Mesendoderm (in vitro differentiated cells): Measurements from ENCODE around the gene LENEP.

Source experiments
- DNase-seq: peaks from one replicate; pipeline ENCODE4 v3.0.0; 2013
- H2AK5ac ChIP-seq: 2 replicates; pipeline ENCODE4 v1.6.1; 2013; ENCODE audit warnings: low read length, inconsistent platforms
- H2BK120ac ChIP-seq: 2 replicates; pipeline ENCODE4 v1.6.1; 2013; ENCODE audit warnings: low read depth, mild to moderate bottlenecking, low read length, moderate library complexity, mixed read lengths
- H2BK15ac ChIP-seq: replicated peaks from 2 replicates; pipeline ENCODE4 v1.6.1; 2013; ENCODE audit warnings: low read depth, mild to moderate bottlenecking, moderate library complexity
- H2BK5ac ChIP-seq: 2 replicates; pipeline ENCODE4 v1.6.1; 2013; ENCODE audit warnings: low read length, inconsistent platforms
- H3K18ac ChIP-seq: 2 replicates; pipeline ENCODE4 v1.6.1; 2013; ENCODE audit warnings: mild to moderate bottlenecking, low read length, mixed read lengths
- H3K23ac ChIP-seq: one replicate; pipeline ENCODE4 v1.6.1; 2013; ENCODE audit warnings: low read length
- H3K27ac ChIP-seq: 2 replicates; pipeline ENCODE4 v1.5.1; 2013; ENCODE audit warnings: low read depth, mild to moderate bottlenecking, inconsistent platforms, low read length, moderate library complexity
- H3K27me3 ChIP-seq: 2 replicates; pipeline ENCODE4 v1.6.1; 2013; ENCODE audit warnings: low read length, control low read depth, mild to moderate bottlenecking, inconsistent platforms; ENCODE audit not compliant: insufficient read depth, poor library complexity
- H3K36me3 ChIP-seq: 2 replicates; pipeline ENCODE4 v1.6.1; 2013; ENCODE audit warnings: low read length, inconsistent platforms; ENCODE audit not compliant: control insufficient read depth, insufficient read depth
- H3K4ac ChIP-seq: one replicate; pipeline ENCODE4 v1.6.1; 2013; ENCODE audit warnings: low read depth, mild to moderate bottlenecking, low read length, moderate library complexity
- H3K4me1 ChIP-seq: 2 replicates; pipeline ENCODE4 v1.6.1; 2013; ENCODE audit warnings: low read depth, low read length, inconsistent platforms; ENCODE audit not compliant: control insufficient read depth
- H3K4me2 ChIP-seq: 2 replicates; pipeline ENCODE4 v1.6.1; 2013; ENCODE audit warnings: low read length
- H3K4me3 ChIP-seq: 2 replicates; pipeline ENCODE4 v1.5.1; 2013; ENCODE audit warnings: mild to moderate bottlenecking, low read length
- H3K56ac ChIP-seq: one replicate; pipeline ENCODE4 v1.6.1; 2013; ENCODE audit warnings: low read length
- H3K79me1 ChIP-seq: 2 replicates; pipeline ENCODE4 v1.6.1; 2013; ENCODE audit warnings: low read length, inconsistent platforms
- H3K79me2 ChIP-seq: 2 replicates; pipeline ENCODE4 v1.6.1; 2013; ENCODE audit warnings: mild to moderate bottlenecking, low read length; ENCODE audit not compliant: control insufficient read depth, insufficient read depth
- H3K9ac ChIP-seq: 2 replicates; pipeline ENCODE4 v1.6.1; 2013; ENCODE audit warnings: low read length, inconsistent platforms
- H4K5ac ChIP-seq: one replicate; pipeline ENCODE4 v1.6.1; 2013; ENCODE audit warnings: low read length
- H4K8ac ChIP-seq: one replicate; pipeline ENCODE4 v1.6.1; 2013; ENCODE audit warnings: low read depth, mild to moderate bottlenecking, control low read depth, low read length, moderate library complexity
- WGBS: extraction: QIAGEN DNeasy Blood & Tissue Kit; methylation state at CpG from one replicate; pipeline ENCODE4 v1.1.7; 2013; ENCODE audit warnings: low lambda C conversion rate, missing lambda C conversion rate; ENCODE audit not compliant: insufficient coverage; ENCODE audit errors: extremely low coverage; 5-methylcytosine and 5-hydroxymethylcytosine counted together

LENEP gene

DNA sequence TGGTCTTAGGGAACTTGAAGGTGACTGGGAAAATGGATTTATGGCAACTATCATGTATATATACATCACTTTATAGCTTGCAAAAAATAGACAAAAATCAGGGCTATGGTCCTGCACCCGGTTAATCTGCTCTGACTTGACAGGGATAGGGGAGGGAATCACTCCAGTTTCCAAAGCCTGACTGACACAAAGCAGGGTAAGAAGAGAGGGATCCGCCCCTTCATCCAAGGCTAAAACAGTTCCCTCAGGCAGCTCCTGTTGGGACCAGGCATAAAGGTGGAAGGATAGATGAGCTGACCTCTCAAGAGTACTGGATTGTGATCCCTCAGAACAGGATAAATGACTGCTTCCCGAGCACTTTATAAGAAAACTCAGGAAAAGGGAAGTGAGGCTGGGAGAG, 38.8 kb upstream of the LENEP start:
- Histone ChIP-seq H2AK5ac (no peak overlapping the region), H2BK5ac (no peak overlapping the region), H4K5ac (no peak overlapping the region), H3K27me3 (no peaks in the 10 kb centered on the region), H3K36me3 (no peaks in the 10 kb centered on the region), H3K27ac (no peak overlapping the region), H3K79me2 (no peaks in the 10 kb centered on the region), H4K8ac (no peak overlapping the region), H3K18ac (no peak overlapping the region), H3K23ac (no peak overlapping the region), H3K4me3 (no peak overlapping the region), H3K4ac (no peak overlapping the region), H3K56ac (no peak overlapping the region), H2BK120ac (no peak overlapping the region), H3K4me2 (no peak overlapping the region), H3K4me1 (peaks cover 7% of the 10 kb centered on the region), H3K79me1 (peaks cover 4% of the 10 kb centered on the region), H2BK15ac (no peak overlapping the region), H3K9ac (no peak overlapping the region)
- DNase-seq = no peak
- no CpG with 5 or more reads among the region's 3 CpGs for WGBS

DNA sequence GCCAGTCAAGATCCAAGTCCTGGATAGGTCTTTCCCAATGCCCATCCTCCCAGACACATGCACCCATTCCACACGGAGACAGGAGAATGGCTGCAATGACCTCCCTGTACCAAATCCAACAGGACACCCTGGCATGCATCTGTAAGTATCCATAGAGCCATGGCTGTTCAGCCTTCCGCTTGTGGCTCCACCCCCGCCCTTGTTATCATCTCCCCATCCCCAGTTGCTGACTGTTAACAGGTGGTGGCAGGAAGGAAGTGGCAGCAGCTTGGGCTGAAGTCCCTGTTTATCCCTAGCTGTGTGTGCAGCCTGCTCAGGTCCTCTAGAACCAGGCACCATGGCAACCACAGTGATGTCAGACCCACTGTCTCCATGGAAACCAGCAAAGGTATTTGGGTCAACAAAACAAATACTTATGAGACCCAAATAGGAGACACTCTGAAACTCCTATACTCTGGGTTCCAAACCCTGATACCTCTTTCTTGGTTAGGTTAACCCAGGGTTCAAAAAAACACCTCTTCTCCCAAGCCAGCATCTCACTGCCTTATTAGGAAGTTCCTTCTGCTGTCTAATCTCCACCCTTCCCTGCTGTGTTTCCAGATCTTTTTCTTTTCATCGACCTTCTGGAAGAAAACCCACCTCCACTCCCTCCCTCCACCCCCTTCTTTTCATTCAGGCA, 38.2 kb upstream of the LENEP start:
- no peak overlapping the region for H2BK120ac ChIP-seq
- no peaks in the 10 kb centered on the region for H3K79me2 ChIP-seq
- no peaks in the 10 kb centered on the region for H3K36me3 ChIP-seq
- no peak overlapping the region for H2BK5ac ChIP-seq
- no peak overlapping the region for H3K4ac ChIP-seq
- DNase-seq = peak; percentile 95
- H3K4me2 ChIP-seq = peak overlapping the region; percentile 90
- H4K8ac ChIP-seq = no peak overlapping the region
- peaks cover 4% of the 10 kb centered on the region for H3K79me1 ChIP-seq
- no peak overlapping the region for H3K56ac ChIP-seq
- no peak overlapping the region for H2BK15ac ChIP-seq
- H3K23ac ChIP-seq = no peak overlapping the region
- no peak overlapping the region for H4K5ac ChIP-seq
- H3K27ac ChIP-seq = peak overlapping the region; percentile 86
- peak overlapping the region; percentile 85 for H3K9ac ChIP-seq
- no peak overlapping the region for H3K18ac ChIP-seq
- peaks cover 7% of the 10 kb centered on the region for H3K4me1 ChIP-seq
- no CpG with 5 or more reads among the region's 4 CpGs for WGBS
- no peaks in the 10 kb centered on the region for H3K27me3 ChIP-seq
- H3K4me3 ChIP-seq = peak overlapping the region; percentile 67
- H2AK5ac ChIP-seq = no peak overlapping the region

DNA sequence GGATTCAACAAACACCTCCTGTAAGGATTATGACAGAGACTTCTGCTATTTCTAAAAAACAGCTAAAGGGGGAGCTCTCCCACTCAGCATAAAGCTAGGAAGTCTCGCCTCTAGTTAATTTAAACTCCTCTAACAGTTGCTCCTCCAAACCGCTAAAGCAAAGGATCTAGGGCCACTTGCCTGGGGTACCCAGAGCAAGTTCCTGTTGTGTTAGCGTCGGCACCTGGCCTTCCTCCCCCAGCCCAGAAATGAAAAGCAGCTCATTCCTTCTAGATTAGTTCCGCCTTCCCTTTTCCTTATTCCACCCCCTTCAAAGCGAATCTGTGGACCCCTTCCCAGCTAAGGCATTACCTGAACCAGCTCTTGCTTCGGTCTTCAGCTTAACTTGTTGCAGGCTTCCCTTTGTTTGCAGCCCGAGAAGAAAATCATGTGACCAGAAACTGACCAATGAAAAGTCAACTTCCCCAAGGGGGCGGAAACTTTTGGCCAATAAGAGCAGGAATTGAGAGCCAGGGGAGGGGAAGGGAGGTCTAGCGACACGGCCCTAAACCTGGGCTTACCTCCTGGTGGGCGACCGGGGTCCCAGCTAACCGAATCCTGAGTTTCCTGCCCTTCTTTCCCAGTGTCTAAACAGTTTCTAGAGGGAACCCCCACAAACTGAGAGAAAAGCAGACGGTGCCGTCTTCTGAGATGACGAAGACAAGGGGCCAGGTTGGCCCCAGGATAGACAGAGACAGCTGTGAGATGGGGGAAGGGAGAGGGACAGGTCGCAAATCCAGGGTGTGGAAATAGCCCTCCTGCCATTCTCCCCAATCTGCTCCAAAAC, 37.5 kb upstream of the LENEP start, which contains the start of gene PBXIP1:
Gene PBXIP1, minus strand, starts transcription at position 382 of the 826 bp plus-strand sequence. CDS start 2,378 bp downstream, outside the sequence.
- Histone ChIP-seq H3K4ac (no peak within 1 kb of the TSS), H2BK15ac (no peak within 1 kb of the TSS), H3K79me2 (peaks cover 6% of the 10 kb centered on the region), H2BK5ac (peak within 1 kb of the TSS; percentile 63), H4K8ac (peak within 1 kb of the TSS; percentile 31), H3K27ac (peak within 1 kb of the TSS; percentile 86), H3K27me3 (no peaks in the 10 kb centered on the region), H2AK5ac (no peak within 1 kb of the TSS), H3K4me1 (peaks cover 11% of the 10 kb centered on the region), H3K18ac (peak within 1 kb of the TSS; percentile 21), H4K5ac (no peak within 1 kb of the TSS), H3K4me2 (peak within 1 kb of the TSS; percentile 93), H3K56ac (peak within 1 kb of the TSS; percentile 89), H3K9ac (peak within 1 kb of the TSS; percentile 85), H3K4me3 (peak within 1 kb of the TSS; percentile 67), H2BK120ac (no peak within 1 kb of the TSS), H3K36me3 (no peaks in the 10 kb centered on the region), H3K79me1 (peaks cover 7% of the 10 kb centered on the region), H3K23ac (peak within 1 kb of the TSS; percentile 33)
- DNase-seq = peak; percentile 99
- WGBS = no CpG with 5 or more reads among the region's 18 CpGs

DNA sequence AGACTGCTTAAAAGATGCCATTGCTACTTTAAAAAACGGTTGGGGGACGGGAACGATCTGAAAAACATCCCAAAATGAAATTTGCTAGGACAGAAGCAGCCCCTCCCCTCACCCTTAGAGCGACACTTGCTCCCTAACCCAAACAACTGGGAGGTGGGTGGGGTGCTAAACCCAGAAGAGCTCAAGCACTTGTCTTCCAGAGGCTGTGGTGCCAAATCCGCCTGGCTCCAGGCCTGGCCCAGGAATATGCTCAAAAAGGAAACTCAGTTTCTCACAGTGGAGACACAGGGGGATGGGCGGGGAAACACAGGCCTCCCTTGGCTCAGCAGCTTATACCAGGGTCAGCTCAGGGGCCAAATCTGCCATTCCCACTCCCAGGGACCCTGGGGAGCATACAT, 36.8 kb upstream of the LENEP start:
- DNase-seq = peak; percentile 40
- Histone ChIP-seq H3K56ac (peak overlapping the region; percentile 84), H3K36me3 (no peaks in the 10 kb centered on the region), H3K18ac (no peak overlapping the region), H3K9ac (peak overlapping the region; percentile 85), H3K4me1 (peaks cover 11% of the 10 kb centered on the region), H4K8ac (peak overlapping the region; percentile 31), H2AK5ac (no peak overlapping the region), H3K79me1 (peaks cover 7% of the 10 kb centered on the region), H2BK120ac (no peak overlapping the region), H4K5ac (no peak overlapping the region), H3K79me2 (peaks cover 6% of the 10 kb centered on the region), H3K27me3 (no peaks in the 10 kb centered on the region), H3K4me3 (peak overlapping the region; percentile 56), H3K4me2 (peak overlapping the region; percentile 93), H2BK5ac (peak overlapping the region; percentile 63), H2BK15ac (no peak overlapping the region), H3K23ac (peak overlapping the region; percentile 33), H3K27ac (peak overlapping the region; percentile 62), H3K4ac (no peak overlapping the region)
- no CpG with 5 or more reads among the region's 6 CpGs for WGBS

DNA sequence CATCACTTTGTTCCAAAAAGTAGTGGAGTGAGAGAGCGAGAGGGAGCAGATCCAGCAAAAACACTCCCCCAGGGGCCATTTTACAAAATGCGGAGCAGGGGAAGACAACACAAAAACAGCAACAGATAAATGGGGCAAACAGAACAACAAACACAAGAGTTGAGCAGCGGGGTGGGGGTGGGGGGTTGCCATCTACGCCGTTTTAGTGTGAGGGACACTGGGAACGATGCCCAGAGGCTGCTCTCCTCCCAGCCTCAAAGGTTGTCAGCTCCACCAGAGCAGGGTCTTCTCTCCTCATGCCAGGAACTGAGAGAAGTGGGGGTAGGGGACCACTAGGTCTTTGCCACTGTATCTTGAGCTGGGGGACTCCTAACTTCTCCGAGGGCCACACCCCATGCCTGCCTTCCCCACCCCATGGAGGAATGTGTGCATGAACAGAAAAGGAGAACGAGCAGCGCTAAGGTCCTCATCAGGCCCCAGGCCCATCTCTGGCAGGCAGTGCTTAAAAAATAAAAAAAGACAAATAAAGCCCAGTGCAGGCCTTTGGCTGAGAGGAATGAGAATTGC, 36.2 kb upstream of the LENEP start:
- Histone ChIP-seq H3K4me2 (no peak overlapping the region), H4K8ac (no peak overlapping the region), H2BK5ac (no peak overlapping the region), H2BK120ac (no peak overlapping the region), H3K79me2 (peaks cover 6% of the 10 kb centered on the region), H3K4ac (no peak overlapping the region), H3K18ac (no peak overlapping the region), H3K36me3 (no peaks in the 10 kb centered on the region), H3K23ac (no peak overlapping the region), H2BK15ac (no peak overlapping the region), H2AK5ac (no peak overlapping the region), H3K9ac (peak overlapping the region; percentile 85), H3K27ac (no peak overlapping the region), H3K56ac (peak overlapping the region; percentile 64), H4K5ac (no peak overlapping the region), H3K4me3 (no peak overlapping the region), H3K4me1 (peaks cover 11% of the 10 kb centered on the region), H3K27me3 (no peaks in the 10 kb centered on the region), H3K79me1 (peaks cover 7% of the 10 kb centered on the region)
- no peak for DNase-seq
- no CpG with 5 or more reads among the region's 9 CpGs for WGBS
